ENCODE results near the gene C1orf35.

The C1orf35 gene

GRCh38 chr1:228102791-228103620 is at the start of gene C1orf35:
Gene C1orf35, minus strand, starts transcription at chr1:228103325. Its CDS starts 98 bp downstream, at chr1:228103227.
- DNase-seq (ENCODE audit: low spot score), result peak; percentile 93

GRCh38 chr1:228152918-228153258 is 49.8 kb upstream of the C1orf35 start:
- no peak for DNase-seq (ENCODE audit: low spot score)

GRCh38 chr1:228152097-228152917 is 49.2 kb upstream of the C1orf35 start:
- no peak for DNase-seq (ENCODE audit: low spot score)

- no peak for DNase-seq (ENCODE audit: low spot score)
These were observed 48.2 kb upstream of the C1orf35 start for GRCh38 chr1:228151180-228151925.

- no peak for DNase-seq (ENCODE audit: low spot score)
These were observed 47.5 kb upstream of the C1orf35 start for GRCh38 chr1:228150461-228151179.

- DNase-seq (ENCODE audit: low spot score), result no peak
These were observed 47.0 kb upstream of the C1orf35 start for GRCh38 chr1:228150120-228150460.

- DNase-seq (ENCODE audit: low spot score), result no peak
These were observed 46.4 kb upstream of the C1orf35 start, which contains the start of gene GJC2 for GRCh38 chr1:228149406-228150119. Gene GJC2, plus strand, starts transcription at chr1:228149930. Its CDS starts 7,829 bp downstream, at chr1:228157759.

GRCh38 chr1:228148935-228149405 is 45.8 kb upstream of the C1orf35 start:
- DNase-seq (ENCODE audit: low spot score), result no peak

GRCh38 chr1:228148196-228148861 is 45.2 kb upstream of the C1orf35 start:
- no peak for DNase-seq (ENCODE audit: low spot score)

- DNase-seq (ENCODE audit: low spot score), result no peak
These were observed 44.6 kb upstream of the C1orf35 start for GRCh38 chr1:228147768-228148167.

GRCh38 chr1:228147151-228147693 is 44.1 kb upstream of the C1orf35 start:
- DNase-seq (ENCODE audit: low spot score), result no peak

- no peak for DNase-seq (ENCODE audit: low spot score)
These were observed 43.5 kb upstream of the C1orf35 start for GRCh38 chr1:228146417-228147150.

- DNase-seq (ENCODE audit: low spot score), result no peak
These were observed 42.6 kb upstream of the C1orf35 start for GRCh38 chr1:228145463-228146416.

- no peak for DNase-seq (ENCODE audit: low spot score)
These were observed 41.8 kb upstream of the C1orf35 start for GRCh38 chr1:228144993-228145343.

- DNase-seq (ENCODE audit: low spot score), result no peak
These were observed 41.3 kb upstream of the C1orf35 start for GRCh38 chr1:228144193-228144992.

GRCh38 chr1:228143480-228144192 is 40.5 kb upstream of the C1orf35 start:
- DNase-seq (ENCODE audit: low spot score), result no peak

GRCh38 chr1:228142701-228143136 is 39.6 kb upstream of the C1orf35 start:
- DNase-seq (ENCODE audit: low spot score), result no peak

All from CD4-positive, alpha-beta T cell treated with Interleukin-2 at 100 ng/mL for 4 hours (primary cell).